SU-DHL-6 (cell line): ENCODE results near the gene AP1B1.
A peak's percentile ranks its signal among the peaks of the same experiment; 100 is the strongest.

Source experiments
- EZH2phosphoT487 ChIP-seq: fragments of 200-600 bp; sonication (generic), shearing (Covaris generic); conservative IDR thresholded peaks from 2 replicates; pipeline ENCODE4 v1.6.1; 2018; ENCODE audit warnings: mild to moderate bottlenecking, antibody characterized with exemption, low read length, moderate library complexity, mixed read lengths
- TF ChIP-seq, protein P1 (sequence below): fragments of 200-600 bp; sonication (generic); IDR thresholded peaks from one replicate; pipeline ENCODE4 v1.5.1; 2017; ENCODE audit warnings: antibody characterized with exemption, mild to moderate bottlenecking, low read length, moderate library complexity; ENCODE audit not compliant: insufficient read depth, poor library complexity, severe bottlenecking

DNA sequence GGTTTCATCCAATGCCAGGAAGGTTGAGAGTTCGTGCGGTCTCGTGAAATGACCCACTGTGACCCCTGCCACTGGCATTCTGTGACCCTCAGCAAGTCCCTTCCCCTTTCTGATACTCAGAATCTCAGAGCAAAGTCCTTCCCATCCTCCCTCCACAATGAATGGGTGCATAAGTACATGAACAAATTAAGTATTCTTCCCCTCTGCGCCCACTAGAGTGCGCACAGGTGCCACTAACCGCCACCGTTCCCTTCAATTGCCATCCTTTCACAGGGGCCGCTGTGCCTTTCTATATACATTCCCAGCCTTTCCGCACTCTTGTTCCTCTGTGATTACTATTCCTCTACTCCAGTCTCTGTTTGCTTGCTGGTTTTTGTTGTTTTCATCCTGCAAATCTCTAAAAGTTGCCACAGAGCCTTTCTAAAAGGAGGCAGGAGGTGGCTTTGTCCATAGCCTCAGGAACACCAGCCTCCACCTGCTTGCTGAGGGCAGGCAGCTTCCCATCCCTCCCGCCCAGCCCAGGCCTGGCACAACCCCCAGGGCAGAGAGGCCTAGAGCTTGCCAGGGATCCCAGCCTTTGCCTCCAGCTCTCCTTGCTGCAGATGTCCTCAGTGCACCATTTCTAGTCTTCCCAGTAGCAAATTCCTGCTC, 6.7 kb upstream of the AP1B1 start:
- TF ChIP-seq, protein P1, sequence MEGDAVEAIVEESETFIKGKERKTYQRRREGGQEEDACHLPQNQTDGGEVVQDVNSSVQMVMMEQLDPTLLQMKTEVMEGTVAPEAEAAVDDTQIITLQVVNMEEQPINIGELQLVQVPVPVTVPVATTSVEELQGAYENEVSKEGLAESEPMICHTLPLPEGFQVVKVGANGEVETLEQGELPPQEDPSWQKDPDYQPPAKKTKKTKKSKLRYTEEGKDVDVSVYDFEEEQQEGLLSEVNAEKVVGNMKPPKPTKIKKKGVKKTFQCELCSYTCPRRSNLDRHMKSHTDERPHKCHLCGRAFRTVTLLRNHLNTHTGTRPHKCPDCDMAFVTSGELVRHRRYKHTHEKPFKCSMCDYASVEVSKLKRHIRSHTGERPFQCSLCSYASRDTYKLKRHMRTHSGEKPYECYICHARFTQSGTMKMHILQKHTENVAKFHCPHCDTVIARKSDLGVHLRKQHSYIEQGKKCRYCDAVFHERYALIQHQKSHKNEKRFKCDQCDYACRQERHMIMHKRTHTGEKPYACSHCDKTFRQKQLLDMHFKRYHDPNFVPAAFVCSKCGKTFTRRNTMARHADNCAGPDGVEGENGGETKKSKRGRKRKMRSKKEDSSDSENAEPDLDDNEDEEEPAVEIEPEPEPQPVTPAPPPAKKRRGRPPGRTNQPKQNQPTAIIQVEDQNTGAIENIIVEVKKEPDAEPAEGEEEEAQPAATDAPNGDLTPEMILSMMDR = peak; percentile 75
- no peak for TF ChIP-seq EZH2phosphoT487
